ENCODE measurements around the gene SLC6A20.

The SLC6A20 gene

GRCh38 chr3:45832699-45833098 is 36.4 kb upstream of the SLC6A20 start:
- no peak overlapping the region for H3K4me3 ChIP-seq (ENCODE audit: low read length)
- TF ChIP-seq, protein P1, sequence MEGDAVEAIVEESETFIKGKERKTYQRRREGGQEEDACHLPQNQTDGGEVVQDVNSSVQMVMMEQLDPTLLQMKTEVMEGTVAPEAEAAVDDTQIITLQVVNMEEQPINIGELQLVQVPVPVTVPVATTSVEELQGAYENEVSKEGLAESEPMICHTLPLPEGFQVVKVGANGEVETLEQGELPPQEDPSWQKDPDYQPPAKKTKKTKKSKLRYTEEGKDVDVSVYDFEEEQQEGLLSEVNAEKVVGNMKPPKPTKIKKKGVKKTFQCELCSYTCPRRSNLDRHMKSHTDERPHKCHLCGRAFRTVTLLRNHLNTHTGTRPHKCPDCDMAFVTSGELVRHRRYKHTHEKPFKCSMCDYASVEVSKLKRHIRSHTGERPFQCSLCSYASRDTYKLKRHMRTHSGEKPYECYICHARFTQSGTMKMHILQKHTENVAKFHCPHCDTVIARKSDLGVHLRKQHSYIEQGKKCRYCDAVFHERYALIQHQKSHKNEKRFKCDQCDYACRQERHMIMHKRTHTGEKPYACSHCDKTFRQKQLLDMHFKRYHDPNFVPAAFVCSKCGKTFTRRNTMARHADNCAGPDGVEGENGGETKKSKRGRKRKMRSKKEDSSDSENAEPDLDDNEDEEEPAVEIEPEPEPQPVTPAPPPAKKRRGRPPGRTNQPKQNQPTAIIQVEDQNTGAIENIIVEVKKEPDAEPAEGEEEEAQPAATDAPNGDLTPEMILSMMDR (conservative IDR thresholded peaks at IDR 0.05; ENCODE audit: low read depth, low read length), result peak; percentile 53
- no peak for DNase-seq (ENCODE audit: low read depth)

DNA sequence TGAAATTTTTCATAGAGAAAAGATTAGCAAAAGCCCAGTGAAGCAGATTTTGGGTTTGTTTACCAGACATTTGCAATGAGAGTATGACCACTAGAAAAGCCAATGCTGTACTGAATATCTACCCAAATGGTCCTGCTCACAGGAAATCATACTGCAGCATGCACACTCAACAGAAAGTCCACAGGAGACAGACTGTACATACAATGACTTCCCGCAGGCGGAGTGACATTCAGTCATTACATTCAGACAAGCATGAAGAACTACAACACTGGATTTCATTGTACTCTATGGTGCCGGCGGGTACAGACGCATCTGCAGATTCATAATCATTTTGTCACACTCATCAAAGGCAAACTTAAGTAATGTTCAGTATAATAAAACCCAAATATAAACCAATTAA is 33.8 kb upstream of the SLC6A20 start:
- no peak for DNase-seq (ENCODE audit: low read depth)
- TF ChIP-seq, protein P1 (conservative IDR thresholded peaks at IDR 0.05; ENCODE audit: low read depth, low read length), result no peak
- no peak overlapping the region for H3K4me3 ChIP-seq (ENCODE audit: low read length)

DNA sequence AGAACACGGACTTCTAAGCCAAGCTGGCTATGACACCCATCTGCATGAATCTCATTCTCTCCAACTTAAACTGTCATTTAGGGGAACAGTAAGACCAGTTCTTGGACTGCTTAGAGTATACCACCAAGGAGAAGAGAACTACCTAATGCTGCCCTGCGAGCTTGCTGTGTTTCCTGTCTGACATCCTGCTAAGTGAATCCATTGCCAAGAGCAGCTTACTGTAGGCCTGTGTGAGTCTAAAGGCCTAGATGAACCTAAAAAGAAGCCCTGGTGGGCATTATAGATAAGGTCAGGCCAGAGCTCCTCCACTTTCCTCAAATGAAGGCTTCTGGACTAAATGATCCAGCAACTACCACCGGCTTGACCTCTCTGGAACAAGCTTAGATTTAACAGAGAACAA is 30.6 kb upstream of the SLC6A20 start:
- TF ChIP-seq, protein P1 (conservative IDR thresholded peaks at IDR 0.05; ENCODE audit: low read depth, low read length), result no peak
- DNase-seq (ENCODE audit: low read depth), result no peak
- H3K4me3 ChIP-seq (ENCODE audit: low read length), result no peak overlapping the region

DNA sequence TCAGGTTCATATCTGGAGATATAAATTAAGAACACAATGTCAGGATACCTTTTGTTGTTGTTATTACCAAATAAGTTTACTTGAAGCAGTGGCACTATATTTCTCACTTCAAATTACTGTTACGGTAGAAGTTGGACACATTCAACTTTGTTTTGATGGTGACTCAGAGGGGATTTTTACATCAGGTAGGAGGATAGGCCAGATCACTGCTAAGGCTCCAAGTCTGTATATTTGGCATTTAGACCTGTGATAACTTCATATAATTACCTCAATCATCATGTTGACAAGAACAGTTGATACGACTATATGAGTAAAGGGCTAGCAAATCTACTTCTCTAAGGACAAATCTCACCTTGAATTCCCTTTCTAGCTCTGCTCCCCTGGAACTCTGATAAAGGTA is 30.0 kb upstream of the SLC6A20 start:
- H3K4me3 ChIP-seq (ENCODE audit: low read length), result no peak overlapping the region
- TF ChIP-seq, protein P1 (conservative IDR thresholded peaks at IDR 0.05; ENCODE audit: low read depth, low read length), result no peak
- no peak for DNase-seq (ENCODE audit: low read depth)

- TF ChIP-seq, protein P1 (conservative IDR thresholded peaks at IDR 0.05; ENCODE audit: low read depth, low read length), result no peak
- H3K4me3 ChIP-seq (ENCODE audit: low read length), result no peak overlapping the region
- DNase-seq (ENCODE audit: low read depth), result no peak
Measured at GRCh38 chr3:45821127-45821526, 24.8 kb upstream of the SLC6A20 start.

DNA sequence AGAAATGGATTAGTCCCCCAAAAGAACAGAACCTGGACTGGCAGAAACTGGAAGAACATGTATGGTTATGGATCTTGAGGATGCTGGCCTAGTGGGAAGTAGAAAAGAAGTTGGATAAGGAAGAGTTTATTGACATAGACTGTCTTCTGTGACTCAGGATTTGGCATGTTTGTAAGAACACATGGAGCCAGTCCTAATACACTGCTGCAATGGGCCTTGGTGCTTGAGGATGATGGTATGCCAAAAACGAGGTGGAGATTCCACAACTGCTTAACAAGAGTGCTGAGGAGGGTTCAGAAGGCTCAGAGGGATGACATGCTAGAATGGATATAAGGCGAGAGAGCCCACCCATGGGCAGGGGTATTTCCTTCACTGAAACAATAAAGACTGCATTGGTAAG is 23.2 kb upstream of the SLC6A20 start:
- no peak overlapping the region for H3K4me3 ChIP-seq (ENCODE audit: low read length)
- DNase-seq (ENCODE audit: low read depth), result no peak
- TF ChIP-seq, protein P1 (conservative IDR thresholded peaks at IDR 0.05; ENCODE audit: low read depth, low read length), result no peak

GRCh38 chr3:45817831-45818522 is 21.6 kb upstream of the SLC6A20 start:
- peak; percentile 96 for DNase-seq (ENCODE audit: low read depth)

More at GRCh38 chr3:45817831-45818522, 21.6 kb upstream of the SLC6A20 start:
- no peak overlapping the region for H3K4me3 ChIP-seq (ENCODE audit: low read length)
- TF ChIP-seq, protein P1 (conservative IDR thresholded peaks at IDR 0.05; ENCODE audit: low read depth, low read length), result no peak
